GM19240 (cell line): ENCODE data around the gene HUS1B.

Experiments used
- DNase-seq: peaks from one replicate; pipeline ENCODE4 v3.0.0; 2011; ENCODE audit warnings: low spot score; ENCODE audit not compliant: insufficient read length

HUS1B gene

DNA sequence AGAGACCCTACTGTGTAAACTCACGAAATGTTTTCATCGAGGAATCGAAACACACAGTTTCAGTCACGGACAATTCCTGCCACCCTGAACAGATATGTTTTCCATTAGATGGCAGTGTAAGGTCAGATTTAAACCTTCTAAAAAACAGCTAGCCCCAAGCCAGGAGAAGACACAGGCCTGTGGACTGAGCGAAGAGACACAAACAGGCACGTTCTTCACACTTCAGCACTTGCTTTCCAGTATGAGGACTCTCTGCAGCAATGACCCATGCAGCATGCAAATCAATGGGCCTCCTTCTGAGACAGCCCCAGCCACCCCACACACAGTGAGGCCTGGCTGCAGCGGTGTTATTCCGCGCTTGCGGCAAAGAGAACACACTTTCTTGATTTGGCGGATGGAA lies 31.9 kb downstream of the HUS1B start:
- DNase-seq: no peak

DNA sequence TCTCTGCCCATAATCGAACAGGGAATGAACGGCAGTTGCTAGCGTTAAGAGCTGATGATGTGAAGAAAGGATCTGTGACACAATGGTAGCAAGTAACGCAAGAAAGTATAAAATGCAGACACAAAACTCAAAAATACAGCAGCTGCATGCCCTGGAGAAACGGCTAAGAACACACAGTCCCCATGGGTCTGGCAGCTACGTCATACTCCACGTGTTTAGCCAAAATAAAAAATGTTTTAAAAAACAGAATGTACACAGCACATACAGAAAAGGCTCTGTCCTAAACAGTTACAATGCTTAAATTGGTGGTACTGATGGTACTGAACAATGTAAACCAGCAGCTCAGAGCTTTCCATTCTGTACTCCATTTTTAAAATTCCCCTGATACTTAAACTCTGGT lies 34.4 kb downstream of the HUS1B start:
- no peak for DNase-seq

DNA sequence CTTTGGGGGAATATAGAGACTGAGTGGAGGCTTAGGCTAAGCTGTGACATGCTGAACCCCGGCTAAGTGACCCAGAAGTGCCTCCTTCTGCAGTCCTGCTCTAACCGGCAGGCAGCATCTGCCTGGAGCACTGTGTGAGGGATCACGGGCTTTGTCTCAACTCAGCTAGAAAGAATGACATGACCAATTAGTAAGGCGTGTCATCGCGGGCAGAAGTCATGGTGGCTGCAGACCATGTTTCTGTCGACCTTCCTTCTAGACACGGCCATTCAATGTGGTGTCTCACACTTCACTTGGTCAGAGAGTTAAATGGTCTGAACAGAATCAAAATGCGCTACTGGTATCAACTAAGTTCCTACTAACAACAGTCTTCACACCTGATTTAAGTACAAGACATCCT lies 35.0 kb downstream of the HUS1B start:
- DNase-seq: no peak

DNA sequence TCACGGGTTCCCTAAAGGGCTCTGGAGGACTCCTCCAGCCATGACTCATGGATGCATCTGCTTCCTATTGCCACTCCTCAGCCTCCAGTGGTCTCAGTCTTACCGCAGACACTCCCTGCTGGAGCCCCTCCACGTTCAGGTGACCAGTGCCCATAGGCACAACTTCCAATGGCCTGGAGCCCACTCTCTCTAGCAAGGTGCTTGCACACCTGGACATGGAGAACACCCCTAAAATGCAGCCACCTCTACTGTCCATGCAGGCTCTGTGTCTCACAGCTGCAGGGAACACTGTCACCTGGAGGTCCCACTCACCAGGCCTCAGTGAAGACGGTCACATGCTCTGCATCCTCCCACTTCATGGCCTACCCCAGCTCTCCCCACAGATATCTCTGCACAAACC lies 36.0 kb downstream of the HUS1B start:
- DNase-seq: no peak

DNA sequence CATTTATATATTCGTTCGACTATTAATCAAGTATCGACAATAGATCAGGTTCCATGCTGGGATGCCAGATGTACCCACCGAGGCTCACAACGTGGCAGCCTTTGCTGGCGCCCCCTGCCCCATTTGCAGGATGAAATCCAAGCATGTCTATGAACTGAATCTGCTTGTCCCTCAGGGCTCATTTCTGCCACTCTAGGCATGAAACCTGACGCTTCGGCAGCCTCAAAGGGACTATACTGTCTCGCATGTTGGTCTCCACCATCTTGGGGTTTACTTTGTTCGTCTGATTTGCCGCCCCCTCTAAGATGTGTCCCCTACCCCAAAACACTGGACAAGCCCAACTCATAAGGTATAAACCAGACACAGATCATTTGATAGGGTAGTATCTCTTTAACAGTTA lies 36.7 kb downstream of the HUS1B start:
- no peak for DNase-seq

DNA sequence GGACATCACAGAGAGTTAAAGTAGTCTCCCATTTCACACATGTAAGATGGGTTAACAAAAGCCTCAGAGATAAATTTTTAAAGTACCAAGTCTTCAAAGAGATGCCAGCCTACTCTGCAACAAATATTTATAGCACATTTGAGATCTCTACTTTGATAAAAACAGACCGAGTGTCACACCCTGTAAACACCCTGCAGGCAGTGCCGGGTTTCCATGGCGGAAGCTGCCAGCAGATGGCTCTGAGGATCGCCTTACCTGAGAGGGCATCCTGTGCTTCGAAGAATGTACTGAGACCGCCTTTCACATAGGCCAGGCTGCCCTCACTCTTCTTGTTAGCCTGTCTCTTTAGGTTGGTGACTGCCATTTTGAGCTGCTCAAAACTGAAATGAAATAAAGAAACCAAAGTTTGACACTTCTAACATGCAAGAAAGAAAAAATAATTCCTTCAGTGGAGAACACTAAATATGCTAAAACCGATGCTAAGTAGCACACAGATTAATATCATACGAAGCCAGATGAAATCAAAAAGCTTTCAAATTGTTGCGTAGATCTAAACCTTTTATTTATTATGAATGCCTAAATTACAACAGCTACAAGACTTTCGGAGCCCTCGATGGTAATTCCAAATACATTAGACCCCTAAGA lies 39.3 kb downstream of the HUS1B start:
- DNase-seq: no peak

DNA sequence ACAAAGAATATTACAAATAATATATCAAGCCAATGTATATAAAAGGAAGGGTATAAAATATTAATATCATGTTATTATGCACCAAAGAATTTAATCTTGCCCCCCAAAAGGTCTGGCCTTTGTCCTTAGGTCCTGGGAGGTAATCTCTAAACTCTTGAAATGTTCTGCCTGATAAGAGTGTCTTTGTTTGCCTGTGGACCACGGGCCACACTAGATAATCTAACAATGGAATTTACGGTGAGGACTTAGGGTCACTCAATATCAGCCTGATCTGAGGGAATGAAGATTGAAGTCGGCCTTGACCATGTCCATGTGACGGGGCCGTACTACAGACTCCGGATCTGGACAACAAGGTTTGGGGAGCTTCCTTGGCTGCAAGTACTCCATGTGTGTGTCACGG lies 42.9 kb downstream of the HUS1B start:
- DNase-seq: no peak

DNA sequence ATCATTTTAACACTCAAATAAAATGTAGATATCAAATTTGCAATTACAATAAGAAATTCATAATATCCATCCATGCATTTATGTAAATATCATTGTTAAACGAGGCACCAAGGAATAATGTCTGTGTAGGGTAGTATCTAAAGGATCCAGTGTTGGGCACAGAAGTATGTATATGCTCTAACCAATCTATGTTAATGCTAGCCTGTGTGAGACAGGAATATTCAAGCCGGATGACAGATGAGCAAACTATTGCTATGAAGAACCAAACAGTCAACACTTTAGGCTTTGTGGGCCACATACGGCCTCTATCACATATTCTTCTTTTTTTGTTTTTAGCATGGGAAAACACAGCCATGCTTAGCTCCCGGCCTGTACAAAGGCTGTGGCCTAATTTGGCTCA lies 45.0 kb downstream of the HUS1B start:
- DNase-seq: no peak

DNA sequence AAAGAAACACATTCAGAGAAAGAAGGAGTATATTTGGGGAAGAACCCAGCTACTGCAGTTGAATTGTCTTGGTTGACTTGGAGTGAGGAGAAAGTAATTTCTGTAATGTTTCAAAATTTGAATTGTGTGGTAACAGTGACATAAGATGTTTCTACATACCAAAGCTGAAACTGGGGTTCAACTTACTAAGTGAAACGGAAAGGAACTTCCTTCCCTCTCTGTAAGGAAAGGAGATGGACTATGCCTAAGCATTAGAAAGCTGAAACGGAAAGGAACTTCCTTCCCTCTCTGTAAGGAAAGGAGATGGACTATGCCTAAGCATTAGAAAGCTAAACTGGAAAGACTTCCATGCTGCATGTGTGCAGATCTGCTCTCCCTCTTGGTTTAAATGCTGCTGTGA lies 46.0 kb downstream of the HUS1B start:
- DNase-seq: no peak

DNA sequence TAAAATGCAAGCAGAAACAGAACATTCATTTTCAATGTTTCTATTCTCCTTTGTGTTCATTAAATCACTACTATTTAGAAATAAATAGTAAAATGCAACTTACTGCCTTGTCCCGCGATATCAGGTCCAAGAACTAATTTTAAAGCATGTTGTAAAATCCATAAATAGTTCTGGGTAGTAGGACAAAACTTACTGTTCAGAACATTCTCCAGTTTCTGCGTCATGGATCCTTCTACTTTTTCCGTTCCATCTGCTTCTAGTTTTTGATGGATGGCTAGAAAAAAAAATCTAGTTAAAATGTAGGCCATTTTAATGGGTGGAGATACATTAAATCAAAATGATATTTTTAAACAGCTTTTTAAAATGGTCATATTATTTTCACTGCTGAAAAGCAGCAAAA lies 47.0 kb downstream of the HUS1B start:
- DNase-seq: no peak

DNA sequence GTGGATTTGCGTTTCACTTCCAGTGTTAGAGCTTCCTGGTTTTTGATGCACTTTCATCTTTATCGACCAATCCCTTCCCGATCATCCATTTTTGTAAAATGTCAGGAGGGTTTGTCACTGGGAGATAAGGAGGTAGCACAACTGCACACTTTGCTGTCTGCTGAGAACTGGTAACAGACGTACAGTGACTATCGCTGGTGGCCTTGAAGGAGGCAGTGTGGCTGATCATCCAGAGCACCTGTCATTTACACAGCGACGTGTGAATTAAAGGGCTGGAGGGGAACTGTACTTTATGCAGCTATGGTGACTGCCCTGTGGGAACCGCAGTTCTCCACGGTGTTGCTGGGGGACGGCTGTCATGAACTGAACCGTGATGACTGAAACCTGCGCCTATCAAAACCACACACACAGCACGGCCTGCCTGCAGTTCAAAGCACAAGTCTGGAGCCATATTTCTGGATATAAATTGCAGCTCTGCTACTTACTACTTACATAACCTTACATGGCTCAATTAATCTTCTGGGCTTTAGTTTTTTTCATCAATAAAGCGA lies 50.0 kb downstream of the HUS1B start:
- no peak for DNase-seq
